OCI-LY7 (cell line): ENCODE measurements around the gene ORMDL1. TPM values are rescaled to one million over a fixed set of nuclear protein-coding genes. Genes with fewer than 3 reads are reported as not detected.
A peak's percentile ranks its signal among the peaks of the same experiment; 100 is the strongest.

ENCODE experiments used
- BruUV-seq: library from RNA; stranded (reverse); fragments of 400-500 nt; replicated peaks from 2 replicates; lab custom pipeline; 2021; lab: Mats Ljungman, UMichigan
- CTCF ChIA-PET: fragments of 300-600 bp; sonication (Branson Sonifier 250); formaldehyde crosslinking; loops from one replicate; lab custom pipeline; 2022; ENCODE audit warnings: antibody characterized with exemption; ENCODE audit not compliant: unreplicated experiment; lab: Charles Lee
- POLR2A ChIA-PET: fragments of 300-600 bp; sonication (Branson Sonifier 250); formaldehyde crosslinking; loops from one replicate; lab custom pipeline; 2022; ENCODE audit warnings: antibody characterized with exemption; lab: Charles Lee
- DNase-seq: peaks from one replicate; pipeline ENCODE4 v3.0.0-alpha.2; 2015; ENCODE audit warnings: low spot score
- H2AFZ ChIP-seq: fragments of 200-600 bp; sonication (generic), shearing (Covaris generic); 2 replicates; pipeline ENCODE4 v1.6.1; 2014; ENCODE audit warnings: mild to moderate bottlenecking, antibody characterized with exemption, low read length, moderate library complexity
- H3K27ac ChIP-seq: fragments of 200-600 bp; sonication (generic); 2 replicates; pipeline ENCODE4 v1.5.1; 2014; ENCODE audit warnings: mixed run types, low read depth, mild to moderate bottlenecking, moderate library complexity, low read length, inconsistent platforms; ENCODE audit not compliant: poor library complexity, severe bottlenecking
- H3K36me3 ChIP-seq: fragments of 200-600 bp; sonication (generic); 2 replicates; pipeline ENCODE4 v1.6.1; 2014; ENCODE audit warnings: mild to moderate bottlenecking, antibody characterized with exemption, low read length, moderate library complexity, mixed read lengths; ENCODE audit not compliant: insufficient read depth
- H3K4me1 ChIP-seq: fragments of 200-600 bp; sonication (generic); 2 replicates; pipeline ENCODE4 v1.5.1; 2014; ENCODE audit warnings: mild to moderate bottlenecking, low read length; ENCODE audit not compliant: insufficient read depth, poor library complexity, severe bottlenecking
- H3K4me2 ChIP-seq: fragments of 200-600 bp; sonication (generic); 2 replicates; pipeline ENCODE4 v1.6.1; 2014; ENCODE audit warnings: mild to moderate bottlenecking, low read length
- H3K4me3 ChIP-seq: fragments of 200-600 bp; sonication (generic); 2 replicates; pipeline ENCODE4 v1.5.1; 2014; ENCODE audit warnings: mild to moderate bottlenecking, low read depth, low read length; ENCODE audit not compliant: poor library complexity, severe bottlenecking
- H3K79me2 ChIP-seq: fragments of 200-600 bp; sonication (generic); 2 replicates; pipeline ENCODE4 v1.6.1; 2016; ENCODE audit warnings: low read depth, mild to moderate bottlenecking, low read length, moderate library complexity, mixed read lengths; ENCODE audit not compliant: insufficient read depth
- H3K9me2 ChIP-seq: fragments of 200-600 bp; sonication (generic); 2 replicates; pipeline ENCODE4 v1.6.1; 2016; ENCODE audit warnings: mild to moderate bottlenecking, low read length, mixed read lengths; ENCODE audit not compliant: insufficient read depth
- H3K9me3 ChIP-seq: fragments of 200-600 bp; sonication (generic); 2 replicates; pipeline ENCODE4 v1.6.1; 2014; ENCODE audit warnings: mild to moderate bottlenecking, mixed run types, low read length, mixed read lengths
- H4K20me1 ChIP-seq: fragments of 200-600 bp; sonication (generic); 2 replicates; pipeline ENCODE4 v1.6.1; 2014; ENCODE audit warnings: mild to moderate bottlenecking, antibody characterized with exemption, low read length, moderate library complexity, mixed read lengths; ENCODE audit not compliant: insufficient read depth
- CTCF ChIP-seq: fragments of 200-600 bp; sonication (generic); conservative IDR thresholded peaks from 2 replicates; pipeline ENCODE4 v1.5.1; 2014; ENCODE audit warnings: mild to moderate bottlenecking, antibody characterized with exemption, low read length, moderate library complexity, mixed read lengths
- EZH2phosphoT487 ChIP-seq: fragments of 200-600 bp; sonication (generic); IDR thresholded peaks from 2 replicates; pipeline ENCODE4 v1.6.1; 2018; ENCODE audit warnings: low read depth, borderline replicate concordance, mild to moderate bottlenecking, mixed run types, antibody characterized with exemption, low read length, moderate library complexity, mixed read lengths
- intact Hi-C: fragments of 100-400 bp; cut with micrococcal nuclease; formaldehyde crosslinking; loops from one replicate; pipeline ENCODE4 v1.10.0; 2022; ENCODE audit not compliant: unreplicated experiment
- total RNA-seq, 2 experiments: library from RNA; depleted of rRNA in 1 of 2; stranded (reverse); fragments of >200 nt in 1 of 2; shearing (Covaris generic) in 1 of 2; gene quantifications; 2 replicates each; pipeline ENCODE4 v1.2.3, GENCODE V29; 2014 to 2022

ORMDL1 gene
- total RNA-seq, 2 experiments from 2014 or later: 59.3 to 65.7 TPM

DNA sequence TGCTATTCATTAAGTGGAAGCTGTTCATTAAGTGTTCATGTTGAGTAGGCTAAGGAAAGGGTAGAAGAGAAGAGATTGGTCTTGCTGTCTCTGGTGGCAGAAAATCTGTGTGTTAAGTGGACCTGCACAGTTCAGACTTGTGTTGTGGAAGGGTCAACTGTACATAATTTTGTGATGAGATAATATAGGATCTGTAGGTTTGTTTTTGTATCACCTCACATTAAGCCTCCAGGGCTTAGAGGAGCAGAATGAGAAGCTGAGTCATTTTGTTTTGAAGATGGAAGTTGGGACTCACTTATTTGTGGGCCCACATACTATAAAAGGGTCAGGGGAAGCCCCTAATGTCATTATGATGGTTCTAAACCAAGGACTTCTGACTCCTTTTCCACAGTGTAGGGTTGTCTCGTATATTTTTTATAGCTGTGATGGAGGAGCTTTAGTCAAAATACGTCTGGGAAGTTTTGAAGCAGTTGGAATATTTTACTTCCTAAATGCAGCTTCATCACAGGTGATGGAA is 18.3 kb upstream of the ORMDL1 start:
- H3K36me3 ChIP-seq: peaks cover 91% of the 10 kb centered on the region
- 0 out of 2 replicates have a peak, but pooled peaks cover 12% of the 10 kb centered on the region for H3K79me2 ChIP-seq
- no peaks in the 10 kb centered on the region for H3K9me3 ChIP-seq
- peaks cover 7% of the 10 kb centered on the region; the same call in 1 of the 2 replicates for H4K20me1 ChIP-seq
- H3K4me1 ChIP-seq: peaks cover 4% of the 10 kb centered on the region
- no peak overlapping the region for H3K4me2 ChIP-seq
- intact Hi-C loops: no loop called here
- H3K4me3 ChIP-seq: no peak overlapping the region
- no peaks in the 10 kb centered on the region for H3K9me2 ChIP-seq
- DNase-seq: no peak
- no peak overlapping the region for H3K27ac ChIP-seq
- ChIA-PET CTCF (no interaction called here), POLR2A (interaction anchor here (0.5 kb wide), 1 partner anchor 97 kb away, joined by 3 read pairs; no protein-coding TSS in a partner anchor)
- BruUV-seq: no TSS peak
- H2AFZ ChIP-seq: no peak overlapping the region
- TF ChIP-seq EZH2phosphoT487 (no peak), CTCF (no peak)

DNA sequence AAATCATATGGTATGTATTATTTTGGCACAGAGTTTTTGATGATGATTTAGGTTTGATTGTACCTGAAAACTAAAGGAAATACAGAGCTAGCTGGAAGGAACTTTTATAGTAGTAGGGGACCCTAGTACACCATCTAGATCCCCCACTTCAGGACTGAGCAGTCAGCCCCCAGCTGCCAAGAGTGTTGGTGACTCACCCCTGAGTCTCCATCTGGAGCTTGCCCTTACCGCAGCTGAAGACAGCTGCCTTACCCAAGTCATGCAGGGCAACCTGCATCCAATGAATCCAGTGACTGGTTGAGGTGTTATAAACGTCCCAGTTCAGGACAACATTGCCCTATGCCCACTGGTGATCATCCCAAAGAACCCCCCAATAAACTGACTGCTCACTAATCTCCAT is 15.4 kb upstream of the ORMDL1 start:
- DNase-seq: no peak
- Histone ChIP-seq H3K4me3 (no peak overlapping the region), H3K4me2 (no peak overlapping the region), H3K9me3 (no peaks in the 10 kb centered on the region), H3K79me2 (0 out of 2 replicates have a peak, but pooled peaks cover 12% of the 10 kb centered on the region), H3K4me1 (peaks cover 4% of the 10 kb centered on the region), H3K36me3 (peaks cover 96% of the 10 kb centered on the region), H3K9me2 (no peaks in the 10 kb centered on the region), H3K27ac (no peak overlapping the region), H4K20me1 (peaks cover 7% of the 10 kb centered on the region; the same call in 1 of the 2 replicates), H2AFZ (no peak overlapping the region)
- intact Hi-C loops: no loop called here
- BruUV-seq: no TSS peak
- TF ChIP-seq EZH2phosphoT487 (no peak), CTCF (no peak)
- ChIA-PET CTCF (no interaction called here), POLR2A (interaction anchor here (1.9 kb wide), 1 partner anchor 12 kb away, joined by 5 read pairs; no protein-coding TSS in a partner anchor)

DNA sequence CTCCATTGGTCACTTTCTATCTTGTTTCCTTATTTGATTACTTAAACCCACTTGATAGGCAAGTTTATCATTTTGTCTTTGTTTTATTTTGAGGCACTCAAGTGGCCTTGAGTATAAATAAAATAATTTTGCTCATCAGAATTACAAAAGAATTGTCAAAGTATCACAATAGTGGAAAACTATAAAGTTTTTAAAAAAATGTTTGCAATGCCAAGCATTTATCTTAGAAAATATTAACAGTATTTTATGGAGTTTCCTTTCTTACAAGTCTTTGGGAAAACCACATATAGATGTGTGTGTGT is 14.8 kb upstream of the ORMDL1 start:
- Histone ChIP-seq H4K20me1 (peaks cover 7% of the 10 kb centered on the region; the same call in 1 of the 2 replicates), H3K4me3 (no peak overlapping the region), H3K36me3 (peaks cover 96% of the 10 kb centered on the region), H3K79me2 (0 out of 2 replicates have a peak, but pooled peaks cover 12% of the 10 kb centered on the region), H3K9me3 (no peaks in the 10 kb centered on the region), H3K27ac (no peak overlapping the region), H2AFZ (no peak overlapping the region), H3K4me2 (no peak overlapping the region), H3K4me1 (peaks cover 4% of the 10 kb centered on the region), H3K9me2 (no peaks in the 10 kb centered on the region)
- CTCF ChIA-PET: interaction anchor here (1.2 kb wide), 1 partner anchor 272 kb away, joined by 3 read pairs; no protein-coding TSS in a partner anchor
- intact Hi-C loops: no loop called here
- BruUV-seq: no TSS peak
- no peak for DNase-seq
- TF ChIP-seq EZH2phosphoT487 (no peak), CTCF (peak; percentile 51)
- POLR2A ChIA-PET: interaction anchor here (0.6 to 1.9 kb wide), 8 partner anchors 11 to 932 kb away, joined by 3 to 9 read pairs (median 4); no protein-coding TSS in a partner anchor
